ENCODE data around the gene MEA1. TPM values are rescaled to one million over a fixed set of nuclear protein-coding genes. Genes with fewer than 3 reads are reported as not detected.

MEA1 gene
- total and polyA plus RNA-seq, 7 donors, result 20.3 to 95.2 (median 27.5) TPM

GRCh38 chr6:43021270-43022047 is 7.7 kb upstream of the MEA1 start, which contains the start of gene RRP36:
Gene RRP36 (plus strand): TSS chr6:43021623. CDS start chr6:43021655, 32 bp downstream.
- DNase-seq, result peak; percentile 90 to 94
- 0 to 1% (median 0%) methylated on average over 49 to 56 of the region's 56 CpGs for WGBS, 3 donors
- ATAC-seq, result peak; percentile 83 to 87 (median 84)
- Histone ChIP-seq H3K4me3 (peak within 1 kb of the TSS; percentile 97), H3K27me3 (ENCODE audit: insufficient read depth in 3 of 3, low read length in 2 of 3) (no peaks in the 10 kb centered on the region), H3K27ac (peak within 1 kb of the TSS; percentile 95), H3K9me3 (no peaks in the 10 kb centered on the region), H3K36me3 (ENCODE audit: insufficient read depth in 1 of 2, low read depth in 1 of 2) (peaks cover 5 to 56% of the 10 kb centered on the region in 2 donors), H3K4me1 (peaks cover 78% of the 10 kb centered on the region)
- TF ChIP-seq, protein P1, sequence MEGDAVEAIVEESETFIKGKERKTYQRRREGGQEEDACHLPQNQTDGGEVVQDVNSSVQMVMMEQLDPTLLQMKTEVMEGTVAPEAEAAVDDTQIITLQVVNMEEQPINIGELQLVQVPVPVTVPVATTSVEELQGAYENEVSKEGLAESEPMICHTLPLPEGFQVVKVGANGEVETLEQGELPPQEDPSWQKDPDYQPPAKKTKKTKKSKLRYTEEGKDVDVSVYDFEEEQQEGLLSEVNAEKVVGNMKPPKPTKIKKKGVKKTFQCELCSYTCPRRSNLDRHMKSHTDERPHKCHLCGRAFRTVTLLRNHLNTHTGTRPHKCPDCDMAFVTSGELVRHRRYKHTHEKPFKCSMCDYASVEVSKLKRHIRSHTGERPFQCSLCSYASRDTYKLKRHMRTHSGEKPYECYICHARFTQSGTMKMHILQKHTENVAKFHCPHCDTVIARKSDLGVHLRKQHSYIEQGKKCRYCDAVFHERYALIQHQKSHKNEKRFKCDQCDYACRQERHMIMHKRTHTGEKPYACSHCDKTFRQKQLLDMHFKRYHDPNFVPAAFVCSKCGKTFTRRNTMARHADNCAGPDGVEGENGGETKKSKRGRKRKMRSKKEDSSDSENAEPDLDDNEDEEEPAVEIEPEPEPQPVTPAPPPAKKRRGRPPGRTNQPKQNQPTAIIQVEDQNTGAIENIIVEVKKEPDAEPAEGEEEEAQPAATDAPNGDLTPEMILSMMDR (IDR thresholded peaks at IDR 0.05), result no peak
- intact Hi-C loops (cut with DNase I), result no loop called here

DNA sequence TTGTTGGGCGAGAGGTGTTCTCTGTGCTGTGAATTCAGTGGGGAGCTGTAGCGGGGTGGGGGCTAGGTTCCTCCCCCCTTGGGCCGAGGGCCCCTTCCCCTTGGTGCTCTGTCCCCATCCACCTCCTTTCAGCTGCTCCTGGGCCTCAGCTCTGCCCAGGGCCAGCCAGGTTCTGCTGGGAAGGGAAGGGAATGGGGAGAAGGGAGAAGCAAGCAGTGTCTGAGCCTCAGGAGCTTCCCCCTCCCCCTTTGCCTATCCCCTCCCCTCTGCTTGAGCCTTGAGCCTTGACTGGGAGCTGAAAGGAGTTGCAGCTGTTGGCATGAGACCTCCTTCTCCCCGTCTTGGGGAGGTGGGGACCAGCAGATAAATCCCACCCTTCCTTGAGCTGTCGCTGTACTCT is 7.1 kb upstream of the MEA1 start:
- Histone ChIP-seq H3K9me3 (no peaks in the 10 kb centered on the region), H3K4me1 (peaks cover 78% of the 10 kb centered on the region), H3K4me3 (peak overlapping the region; percentile 97), H3K27me3 (ENCODE audit: insufficient read depth in 3 of 3, low read length in 2 of 3) (no peaks in the 10 kb centered on the region), H3K36me3 (ENCODE audit: insufficient read depth in 1 of 2, low read depth in 1 of 2) (peaks cover 5 to 49% of the 10 kb centered on the region in 2 donors), H3K27ac (peak overlapping the region; percentile 95)
- ATAC-seq (peak in 3 of 4 donors; percentile 1 to 8 (median 6)), DNase-seq (peak in 1 of 2 donors; percentile 56)
- 34 to 43% (median 40%) methylated on average over 5 of the region's 5 CpGs for WGBS, 3 donors
- TF ChIP-seq, protein P1 (IDR thresholded peaks at IDR 0.05), result no peak
- intact Hi-C loops (cut with DNase I), result no loop called here

DNA sequence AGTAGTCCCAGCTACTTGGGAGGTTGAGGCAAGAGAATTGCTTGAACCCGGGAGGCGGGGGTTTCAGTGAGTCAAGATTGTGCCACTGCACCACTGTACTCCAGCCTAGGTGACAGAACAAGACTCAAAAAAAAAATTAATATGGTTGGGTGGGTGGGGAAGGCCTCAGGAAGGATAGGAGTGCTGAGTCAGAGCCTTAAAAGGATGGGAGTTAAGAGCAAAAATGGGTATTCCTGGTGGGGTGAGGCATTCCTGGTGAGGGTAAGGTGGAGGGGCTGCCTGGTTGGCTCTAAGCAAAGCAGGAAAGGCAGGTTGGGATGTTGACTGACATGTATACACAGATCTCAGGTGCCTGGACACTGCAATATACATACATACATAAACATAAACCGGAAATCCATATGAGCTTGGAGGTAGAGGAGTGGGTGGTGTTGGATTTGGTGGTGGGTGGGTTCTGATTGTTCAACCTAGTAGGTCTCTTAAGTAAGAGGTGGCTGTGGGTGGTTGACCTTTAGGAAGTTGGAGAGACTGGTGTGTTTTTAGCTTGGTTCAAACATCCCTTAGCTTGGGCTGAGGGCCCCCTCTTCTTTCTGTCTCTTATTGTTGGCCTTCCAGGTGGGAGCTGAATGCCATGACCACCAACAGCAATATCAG is 6.4 kb upstream of the MEA1 start:
- Histone ChIP-seq H3K27ac (peak overlapping the region; percentile 95), H3K9me3 (no peaks in the 10 kb centered on the region), H3K27me3 (ENCODE audit: insufficient read depth in 3 of 3, low read length in 2 of 3) (no peaks in the 10 kb centered on the region), H3K4me3 (no peak overlapping the region), H3K36me3 (ENCODE audit: insufficient read depth in 1 of 2, low read depth in 1 of 2) (peaks cover 3 to 43% of the 10 kb centered on the region in 2 donors), H3K4me1 (peaks cover 84% of the 10 kb centered on the region)
- no peak for ATAC-seq
- WGBS, 3 donors, result 89 to 98% (median 93%) methylated on average over 3 of the region's 3 CpGs
- intact Hi-C loops (cut with DNase I), result no loop called here
- TF ChIP-seq, protein P1 (IDR thresholded peaks at IDR 0.05), result no peak
- DNase-seq, result no peak

DNA sequence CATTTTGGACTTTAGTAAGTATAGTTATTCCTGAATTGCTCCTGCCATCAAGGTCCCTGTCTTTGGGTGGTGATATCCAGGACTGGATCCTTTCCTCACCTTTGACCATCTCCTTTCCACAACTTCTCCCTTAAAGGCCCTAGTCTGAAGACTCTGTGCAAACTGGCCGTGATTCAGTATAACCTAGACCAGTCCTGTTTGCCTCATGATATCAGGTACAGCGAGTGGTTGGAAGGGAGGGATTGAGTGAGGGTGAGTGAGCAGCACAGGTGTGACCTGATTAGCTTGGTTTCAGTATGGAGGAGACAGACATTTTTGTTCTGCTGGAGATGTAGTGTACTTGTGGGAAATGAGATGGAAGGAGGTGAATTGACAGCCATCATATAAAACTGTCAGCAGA is 5.4 kb upstream of the MEA1 start:
- TF ChIP-seq, protein P1 (IDR thresholded peaks at IDR 0.05), result no peak
- Histone ChIP-seq H3K4me1 (peaks cover 84% of the 10 kb centered on the region), H3K27ac (peak overlapping the region; percentile 95), H3K36me3 (ENCODE audit: insufficient read depth in 1 of 2, low read depth in 1 of 2) (peaks cover 0 to 32% of the 10 kb centered on the region in 2 donors), H3K27me3 (ENCODE audit: insufficient read depth in 3 of 3, low read length in 2 of 3) (no peaks in the 10 kb centered on the region), H3K4me3 (no peak overlapping the region), H3K9me3 (no peaks in the 10 kb centered on the region)
- DNase-seq (no peak), ATAC-seq (no peak)
- intact Hi-C loops (cut with DNase I), result loop anchor here in 1 of 2 donors (5.0 kb wide), 1 partner anchor 33 kb away; the partner anchor contains the start of gene CUL7
- 28 to 42% (median 32%) methylated on average over 2 of the region's 2 CpGs for WGBS, 3 donors

Measured in psoas muscle (tissue), 8 donors.